DOHH2 (cell line): ENCODE results near the gene FAM174B.

Experiments used
- H3F3A ChIP-seq: fragments of 200-600 bp; sonication (generic), shearing (Covaris generic); 2 replicates; pipeline ENCODE4 v1.6.0; 2016; ENCODE audit warnings: antibody characterized with exemption, mild to moderate bottlenecking; ENCODE audit not compliant: control insufficient read depth, insufficient read depth
- H3K27ac ChIP-seq: fragments of 200-600 bp; sonication (generic); 2 replicates; pipeline ENCODE4 v1.5.1; 2014; ENCODE audit warnings: low read depth, mild to moderate bottlenecking, low read length, moderate library complexity
- H3K27me3 ChIP-seq: fragments of 200-600 bp; sonication (generic); 2 replicates; pipeline ENCODE4 v1.6.1; 2014; ENCODE audit warnings: mild to moderate bottlenecking, low read length, mixed read lengths; ENCODE audit not compliant: control insufficient read depth
- H3K36me3 ChIP-seq: fragments of 200-600 bp; sonication (generic); 2 replicates; pipeline ENCODE4 v1.6.1; 2014; ENCODE audit warnings: mild to moderate bottlenecking, low read length, moderate library complexity, mixed read lengths; ENCODE audit not compliant: control insufficient read depth
- H3K4me1 ChIP-seq: fragments of 200-600 bp; sonication (generic); 2 replicates; pipeline ENCODE4 v1.6.1; 2014; ENCODE audit warnings: mild to moderate bottlenecking, low read length, mixed read lengths; ENCODE audit not compliant: control insufficient read depth
- H3K4me2 ChIP-seq: fragments of 200-600 bp; sonication (generic); 2 replicates; pipeline ENCODE4 v1.6.0; 2014; ENCODE audit warnings: mild to moderate bottlenecking, low read length, moderate library complexity
- H3K4me3 ChIP-seq: fragments of 200-600 bp; sonication (generic); 2 replicates; pipeline ENCODE4 v1.5.1; 2014; ENCODE audit warnings: mild to moderate bottlenecking, low read length, mixed read lengths
- H3K79me2 ChIP-seq: fragments of 200-600 bp; sonication (generic); 2 replicates; pipeline ENCODE4 v1.6.1; 2014; ENCODE audit warnings: mild to moderate bottlenecking, low read length, mixed read lengths; ENCODE audit not compliant: control insufficient read depth
- H3K9me2 ChIP-seq: fragments of 200-600 bp; sonication (generic); replicated peaks from 2 replicates; pipeline ENCODE4 v1.6.1; 2014; ENCODE audit warnings: mild to moderate bottlenecking, low read length, mixed read lengths; ENCODE audit not compliant: control insufficient read depth
- H3K9me3 ChIP-seq: fragments of 200-600 bp; sonication (generic); 2 replicates; pipeline ENCODE4 v1.6.1; 2014; ENCODE audit warnings: antibody characterized with exemption, low read length, mixed read lengths; ENCODE audit not compliant: control insufficient read depth, insufficient read depth
- H4K20me1 ChIP-seq: fragments of 200-600 bp; sonication (generic); 2 replicates; pipeline ENCODE4 v1.6.0; 2014; ENCODE audit warnings: low read depth, mild to moderate bottlenecking, antibody characterized with exemption, low read length, moderate library complexity; ENCODE audit not compliant: control insufficient read depth, insufficient read depth
- CTCF ChIP-seq: fragments of 200-600 bp; sonication (generic); IDR thresholded peaks from one replicate; pipeline ENCODE4 v1.5.1; 2014; ENCODE audit warnings: antibody characterized with exemption, mild to moderate bottlenecking, low read depth, low read length; ENCODE audit not compliant: poor library complexity, severe bottlenecking
- EZH2phosphoT487 ChIP-seq: fragments of 200-600 bp; sonication (generic); IDR thresholded peaks from 2 replicates; pipeline ENCODE4 v1.6.1; 2017; ENCODE audit warnings: borderline replicate concordance, mild to moderate bottlenecking, antibody characterized with exemption, low read length, moderate library complexity, mixed read lengths

Gene FAM174B

GRCh38 chr15:92690395-92690794 lies 34.8 kb upstream of the FAM174B start:
- no peak overlapping the region for H3K4me2 ChIP-seq
- no peak overlapping the region for H3K27ac ChIP-seq
- no peaks in the 10 kb centered on the region for H3K9me2 ChIP-seq
- H3K79me2 ChIP-seq, result no peaks in the 10 kb centered on the region
- H3K4me1 ChIP-seq, result no peaks in the 10 kb centered on the region
- no peak overlapping the region for H3K4me3 ChIP-seq
- H4K20me1 ChIP-seq, result no peaks in the 10 kb centered on the region
- H3K9me3 ChIP-seq, result no peaks in the 10 kb centered on the region
- TF ChIP-seq CTCF, result no peak
- no peak for TF ChIP-seq EZH2phosphoT487
- no peaks in the 10 kb centered on the region for H3F3A ChIP-seq
- no peaks in the 10 kb centered on the region for H3K27me3 ChIP-seq
- no peaks in the 10 kb centered on the region for H3K36me3 ChIP-seq

- Histone ChIP-seq H3K27me3 (peaks cover 2% of the 10 kb centered on the region; the same call in 1 of the 2 replicates), H3K4me1 (no peaks in the 10 kb centered on the region), H3K79me2 (no peaks in the 10 kb centered on the region), H3K9me3 (no peaks in the 10 kb centered on the region), H3K4me3 (no peak overlapping the region), H3K4me2 (no peak overlapping the region), H3K9me2 (no peaks in the 10 kb centered on the region), H3K27ac (no peak overlapping the region), H3K36me3 (no peaks in the 10 kb centered on the region), H4K20me1 (no peaks in the 10 kb centered on the region), H3F3A (no peaks in the 10 kb centered on the region)
- TF ChIP-seq CTCF (no peak), EZH2phosphoT487 (no peak)
Measured at GRCh38 chr15:92687746-92688145, 32.2 kb upstream of the FAM174B start.

- H3K27ac ChIP-seq, result no peak overlapping the region
- H3K4me1 ChIP-seq, result no peaks in the 10 kb centered on the region
- no peaks in the 10 kb centered on the region for H3K79me2 ChIP-seq
- H3K9me2 ChIP-seq, result no peaks in the 10 kb centered on the region
- no peaks in the 10 kb centered on the region for H4K20me1 ChIP-seq
- H3F3A ChIP-seq, result no peaks in the 10 kb centered on the region
- H3K9me3 ChIP-seq, result no peaks in the 10 kb centered on the region
- H3K4me3 ChIP-seq, result no peak overlapping the region
- TF ChIP-seq CTCF (no peak), EZH2phosphoT487 (no peak)
- no peak overlapping the region for H3K4me2 ChIP-seq
- H3K36me3 ChIP-seq, result no peaks in the 10 kb centered on the region
- H3K27me3 ChIP-seq, result peaks cover 2% of the 10 kb centered on the region; the same call in 1 of the 2 replicates
Measured at GRCh38 chr15:92687195-92687602, 31.6 kb upstream of the FAM174B start.

- H3K27me3 ChIP-seq, result peaks cover 2% of the 10 kb centered on the region; the same call in 1 of the 2 replicates
- no peak for TF ChIP-seq CTCF
- no peak overlapping the region for H3K27ac ChIP-seq
- H3K4me3 ChIP-seq, result no peak overlapping the region
- no peaks in the 10 kb centered on the region for H3K4me1 ChIP-seq
- H3K9me2 ChIP-seq, result no peaks in the 10 kb centered on the region
- no peaks in the 10 kb centered on the region for H3K9me3 ChIP-seq
- no peaks in the 10 kb centered on the region for H4K20me1 ChIP-seq
- no peaks in the 10 kb centered on the region for H3F3A ChIP-seq
- H3K4me2 ChIP-seq, result no peak overlapping the region
- H3K79me2 ChIP-seq, result no peaks in the 10 kb centered on the region
- no peaks in the 10 kb centered on the region for H3K36me3 ChIP-seq
Measured at GRCh38 chr15:92683511-92683834, 27.9 kb upstream of the FAM174B start.
